GM11168 (cell line): ENCODE results near the gene CCER1.

Source experiments
- in situ Hi-C: fragments of 300-500 bp; cut with MboI; formaldehyde crosslinking; loops from one replicate; pipeline ENCODE4 v1.12.0; 2022; ENCODE audit warnings: low sequenced_read_pairs; ENCODE audit not compliant: unreplicated experiment

The CCER1 gene

DNA sequence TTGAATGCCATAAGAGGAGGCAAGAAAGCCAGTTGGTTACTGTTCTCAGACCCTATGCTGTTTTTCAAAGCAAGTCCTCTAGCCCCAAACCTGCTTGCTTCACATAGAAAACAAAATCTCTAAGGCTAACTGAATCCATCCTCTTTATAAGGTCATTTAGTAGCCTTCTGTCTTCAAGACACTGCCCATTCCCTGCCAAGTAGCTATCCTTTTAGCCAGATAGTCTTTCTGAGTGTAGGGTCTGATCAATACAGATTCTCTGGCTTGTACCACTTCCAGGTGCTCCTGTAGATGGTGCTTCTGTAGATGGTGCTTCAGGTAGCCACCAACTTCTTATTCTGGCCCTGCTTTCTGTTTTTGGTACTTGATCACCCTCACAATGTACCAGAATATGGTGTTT lies 15.9 kb upstream of the CCER1 start:
- in situ Hi-C loops = no loop called here

- in situ Hi-C loops = no loop called here
Observed at GRCh38 chr12:90970471-90970870, 15.5 kb upstream of the CCER1 start.

- in situ Hi-C loops = loop anchor here (10.0 kb wide), 1 partner anchor 155 kb away; no protein-coding TSS in a partner anchor
Observed at GRCh38 chr12:90969851-90970250, 14.9 kb upstream of the CCER1 start.

DNA sequence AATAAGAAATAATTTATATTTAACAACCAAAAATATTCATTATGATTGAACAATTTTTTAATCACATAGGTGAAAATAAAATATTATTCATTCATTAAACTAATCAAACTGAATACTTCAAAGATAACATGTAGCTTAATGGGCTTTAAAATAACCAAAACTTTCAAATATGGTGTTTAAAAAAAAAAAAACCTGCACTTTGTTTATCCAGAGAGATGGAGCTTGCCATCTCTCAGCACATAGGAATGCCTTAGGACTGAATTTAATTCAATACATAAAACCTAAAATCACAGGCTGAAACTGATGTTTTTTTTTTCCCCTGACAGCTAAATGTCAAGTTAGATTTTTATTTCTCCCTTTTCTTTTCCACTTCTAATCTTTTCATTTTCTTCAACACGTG lies 14.4 kb upstream of the CCER1 start:
- in situ Hi-C loops = loop anchor here (10.0 kb wide), 1 partner anchor 155 kb away; no protein-coding TSS in a partner anchor

DNA sequence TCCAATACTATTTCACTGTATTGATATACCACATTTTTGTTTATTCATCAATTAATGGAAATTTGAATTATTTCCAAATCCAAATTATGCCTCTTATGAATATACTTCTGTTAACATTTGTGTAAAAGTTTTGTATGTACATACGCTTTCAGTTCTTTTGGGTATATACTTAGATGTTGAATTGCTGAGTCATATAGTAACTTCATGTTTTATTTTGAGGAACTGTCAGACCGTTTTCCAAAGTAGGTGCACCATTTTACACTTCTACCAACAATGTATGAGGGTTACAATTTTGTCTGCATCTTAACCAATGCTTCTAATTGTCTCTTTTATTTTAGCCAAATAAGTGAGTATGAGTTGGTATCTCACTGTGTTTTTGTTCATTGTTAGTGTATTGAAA lies 10.2 kb upstream of the CCER1 start:
- in situ Hi-C loops = loop anchor here (10.0 kb wide), 1 partner anchor 160 kb away; no protein-coding TSS in a partner anchor

DNA sequence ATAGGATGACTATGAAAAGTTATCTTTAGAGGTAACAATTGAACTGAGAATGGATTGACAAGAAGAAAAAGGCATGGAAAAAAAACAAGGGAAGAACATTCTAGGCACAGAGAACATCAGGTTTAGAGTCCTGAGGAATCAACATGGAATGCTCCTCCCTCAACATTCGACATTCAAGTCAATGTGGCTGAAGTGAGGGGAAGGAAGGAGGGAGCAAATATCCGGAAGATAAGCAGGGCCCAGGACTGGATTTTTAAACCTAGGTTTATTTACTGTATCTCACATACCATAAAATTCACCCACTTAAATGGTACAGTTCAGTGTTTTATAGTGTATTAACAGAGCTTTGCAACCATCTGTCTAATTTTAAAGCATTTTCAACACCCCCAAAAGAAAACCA lies 9.6 kb upstream of the CCER1 start:
- in situ Hi-C loops = loop anchor here (10.0 kb wide), 1 partner anchor 160 kb away; no protein-coding TSS in a partner anchor

GRCh38 chr12:90963946-90964345 lies 9.0 kb upstream of the CCER1 start:
- in situ Hi-C loops = loop anchor here (10.0 kb wide), 1 partner anchor 161 kb away; no protein-coding TSS in a partner anchor

- in situ Hi-C loops = loop anchor here (10.0 kb wide), 1 partner anchor 164 kb away; no protein-coding TSS in a partner anchor
Observed at GRCh38 chr12:90961154-90961553, 6.2 kb upstream of the CCER1 start.

- in situ Hi-C loops = loop anchor here (10.0 kb wide), 1 partner anchor 165 kb away; no protein-coding TSS in a partner anchor
Observed at GRCh38 chr12:90959538-90960139, 4.7 kb upstream of the CCER1 start.

GRCh38 chr12:90959032-90959431 lies 4.1 kb upstream of the CCER1 start:
- in situ Hi-C loops = no loop called here

GRCh38 chr12:90958347-90958746 lies 3.4 kb upstream of the CCER1 start:
- in situ Hi-C loops = no loop called here

DNA sequence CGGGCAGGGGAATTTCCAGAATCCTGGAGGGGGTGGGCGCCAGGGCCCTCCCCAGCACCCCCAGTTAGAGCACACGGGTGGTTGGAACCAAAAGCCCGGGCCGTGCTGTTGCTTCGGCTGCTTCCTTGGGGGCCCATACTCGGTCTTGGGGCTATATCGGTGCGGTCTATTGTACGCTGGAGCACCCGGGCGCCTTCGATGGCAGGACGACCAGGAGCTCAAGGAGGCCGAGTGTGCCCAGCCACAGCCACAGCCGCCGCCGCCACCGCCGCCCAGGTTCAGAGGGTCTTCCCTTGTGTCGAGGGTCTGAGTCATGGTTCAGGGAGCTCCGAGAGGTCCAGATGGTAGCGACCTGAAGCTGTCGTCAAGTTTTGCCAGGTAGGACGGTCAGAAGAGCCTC lies 548 bp downstream of the CCER1 start:
- in situ Hi-C loops = no loop called here

GRCh38 chr12:90953956-90954421 lies 987 bp downstream of the CCER1 start:
- in situ Hi-C loops = no loop called here

DNA sequence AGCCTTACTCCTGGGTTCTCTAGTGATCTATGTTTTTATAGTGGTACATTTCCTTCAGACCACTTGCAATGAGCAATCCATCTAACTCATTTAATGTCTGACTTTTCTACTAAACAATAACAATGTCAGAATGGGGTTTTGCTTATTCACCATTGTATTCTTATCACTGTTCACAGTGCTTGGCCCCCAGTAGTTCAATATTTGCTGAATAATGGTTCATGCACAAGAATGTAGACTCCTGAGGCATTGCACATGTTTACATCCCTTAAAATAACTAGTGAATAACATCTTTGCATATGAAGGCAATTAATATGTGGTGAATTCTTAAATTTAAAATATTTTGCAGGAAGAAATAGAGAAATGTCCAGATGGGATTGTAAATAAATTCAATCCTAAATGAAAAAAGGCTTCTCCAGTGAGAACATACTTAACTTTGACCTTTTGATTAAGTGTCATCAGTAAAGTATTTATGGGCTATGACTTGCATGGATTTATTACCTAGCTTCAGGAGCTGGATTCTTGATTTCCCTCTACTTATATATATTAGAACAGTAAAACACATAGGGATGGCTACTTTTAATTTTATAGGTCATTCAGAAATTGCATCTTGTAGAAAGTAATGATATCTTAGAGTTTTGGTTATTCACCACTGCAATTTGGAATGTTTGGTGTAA lies 3.4 kb downstream of the CCER1 start:
- in situ Hi-C loops = no loop called here

GRCh38 chr12:90947869-90948268 lies 7.1 kb downstream of the CCER1 start:
- in situ Hi-C loops = no loop called here

GRCh38 chr12:90945070-90945649 lies 9.8 kb downstream of the CCER1 start:
- in situ Hi-C loops = no loop called here

GRCh38 chr12:90943255-90943654 lies 11.7 kb downstream of the CCER1 start:
- in situ Hi-C loops = no loop called here

GRCh38 chr12:90940872-90941499 lies 14.0 kb downstream of the CCER1 start:
- in situ Hi-C loops = no loop called here

DNA sequence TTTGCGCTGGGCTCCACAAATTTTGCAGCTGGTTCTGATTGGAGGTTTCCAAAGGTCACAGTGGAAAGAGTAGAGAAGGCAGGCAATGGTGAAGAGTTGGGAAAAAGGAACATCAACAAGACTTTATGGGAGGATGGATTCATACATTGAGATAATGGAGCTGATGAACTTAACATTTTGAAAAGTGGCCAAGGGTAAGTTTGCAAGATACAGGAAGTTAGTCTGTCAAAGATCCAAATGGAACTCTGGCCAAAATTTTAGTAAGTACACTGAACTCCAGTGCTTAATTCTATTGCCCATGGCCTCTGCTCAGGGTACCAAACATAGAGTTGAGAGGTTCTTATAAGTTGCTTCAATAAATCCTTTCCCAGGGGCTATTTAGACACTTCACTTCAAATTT lies 15.6 kb downstream of the CCER1 start:
- in situ Hi-C loops = no loop called here

GRCh38 chr12:90938451-90938850 lies 16.5 kb downstream of the CCER1 start:
- in situ Hi-C loops = no loop called here

GRCh38 chr12:90937651-90938050 lies 17.3 kb downstream of the CCER1 start:
- in situ Hi-C loops = no loop called here
